GM12873 (cell line): ENCODE data around the gene SFTA2.

ENCODE experiments used
- CTCF ChIP-seq: IDR thresholded peaks from 2 replicates; pipeline ENCODE4 v1.5.1; 2012; ENCODE audit warnings: low read depth, mild to moderate bottlenecking, moderate library complexity, low read length, control low read depth; ENCODE audit not compliant: insufficient read depth; ENCODE audit errors: missing control alignments

Gene SFTA2

GRCh38 chr6:30940361-30940986 lies 8.5 kb upstream of the SFTA2 start, which contains the start of gene MUCL3:
Gene MUCL3, plus strand, starts transcription at chr6:30940973. Its CDS starts 27 bp downstream, at chr6:30941000.
- TF ChIP-seq CTCF: no peak

- no peak for TF ChIP-seq CTCF
These were observed 7.5 kb upstream of the SFTA2 start for GRCh38 chr6:30939473-30939872.

DNA sequence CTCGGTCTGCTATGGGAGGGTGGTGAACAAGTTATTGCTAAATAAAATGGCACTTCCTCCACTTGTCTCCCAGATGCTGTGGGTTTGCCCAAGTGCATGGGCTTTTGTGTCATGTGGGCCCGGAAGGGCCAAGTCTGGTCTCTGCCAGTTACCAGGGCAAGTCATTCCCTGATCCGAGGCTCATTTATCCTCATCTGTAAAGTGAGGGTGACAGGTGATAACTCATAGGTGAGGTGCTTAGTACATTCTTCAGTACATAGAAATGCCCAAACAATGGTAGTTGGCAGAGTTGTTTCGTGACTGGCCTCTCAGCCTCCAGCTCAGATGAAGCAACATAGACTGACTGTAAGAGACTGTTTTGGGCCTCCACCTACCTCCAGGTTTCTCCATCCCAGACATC lies 6.8 kb upstream of the SFTA2 start:
- no peak for TF ChIP-seq CTCF

DNA sequence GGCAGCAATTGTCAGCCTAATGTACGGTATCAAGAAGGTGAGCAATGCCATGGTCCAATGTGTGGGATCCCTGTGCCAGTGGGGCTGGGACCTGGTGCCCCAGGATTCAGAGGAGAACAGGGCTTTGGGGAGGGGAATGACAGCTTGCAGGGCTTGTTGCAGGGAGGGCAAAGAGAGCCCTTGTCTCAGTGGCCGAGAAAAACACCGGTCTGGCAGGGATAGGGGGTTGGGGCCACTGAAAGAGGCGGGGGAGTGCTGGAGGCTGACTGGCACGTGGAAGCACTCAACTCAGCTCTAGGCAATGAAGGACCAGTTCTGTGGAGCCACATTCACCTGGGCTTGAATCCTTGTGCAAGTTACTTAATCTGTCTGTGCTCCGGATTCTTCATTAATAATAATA lies 5.3 kb upstream of the SFTA2 start:
- TF ChIP-seq CTCF: no peak

DNA sequence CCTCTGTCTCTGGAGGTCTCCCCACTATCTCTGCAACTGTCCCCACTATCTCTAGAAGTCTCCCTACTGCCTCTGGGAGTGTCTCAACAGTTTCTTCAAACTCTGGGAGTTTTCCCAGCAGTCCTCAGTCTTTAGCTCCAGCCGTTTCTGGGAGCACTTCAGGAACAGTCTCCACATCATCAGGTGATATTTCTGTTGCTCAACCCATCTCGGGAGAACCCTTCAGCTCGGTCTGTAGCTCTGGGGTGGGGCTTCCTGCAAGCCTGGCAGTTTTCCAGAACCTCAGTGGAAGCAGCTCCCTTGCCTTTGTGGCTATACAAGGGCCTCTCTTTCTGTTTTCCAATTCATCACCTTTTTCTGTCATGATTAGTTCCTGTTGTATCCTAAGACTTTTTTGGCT lies 3.0 kb upstream of the SFTA2 start:
- no peak for TF ChIP-seq CTCF

DNA sequence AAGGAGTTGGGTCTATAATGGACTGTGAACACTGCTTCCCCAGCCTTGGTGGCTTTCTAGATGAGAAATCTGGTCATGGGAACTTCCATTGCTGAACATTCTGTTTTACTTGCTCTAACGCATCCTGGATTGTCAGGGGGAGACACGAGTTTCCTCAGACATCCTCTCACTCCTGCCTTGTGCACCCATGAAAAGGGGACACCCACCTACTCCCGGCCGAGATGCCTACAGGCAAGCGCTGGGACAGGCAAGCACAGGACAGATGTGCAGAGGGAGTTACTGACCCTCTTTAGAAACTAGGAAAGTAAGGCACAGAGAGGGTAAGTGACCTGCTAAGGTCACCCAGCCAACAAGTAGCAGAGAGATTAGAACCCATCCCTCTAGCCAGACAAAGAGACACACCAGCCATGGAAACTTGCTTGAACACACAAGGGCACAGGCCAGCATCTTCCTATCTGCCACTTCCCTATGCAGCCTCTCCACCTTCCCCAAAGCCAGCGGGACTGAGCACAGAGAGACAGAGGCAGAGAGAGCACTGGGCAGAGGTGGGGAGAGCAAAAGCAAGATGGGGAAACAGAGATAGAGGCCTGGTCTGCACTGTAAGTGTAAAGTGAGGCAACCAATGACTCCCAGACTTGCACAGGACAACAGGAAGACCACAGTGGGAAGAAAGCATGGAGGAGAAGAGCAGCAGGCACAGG lies 845 bp upstream of the SFTA2 start:
- TF ChIP-seq CTCF: no peak

- TF ChIP-seq CTCF: no peak
These were observed 698 bp downstream of the SFTA2 start for GRCh38 chr6:30931272-30931671.
